Ovary (tissue), 9 donors: Measurements from ENCODE around the gene TMA7B. TPM values are rescaled to one million over a fixed set of nuclear protein-coding genes. Genes with fewer than 3 reads are reported as not detected.

Experiments
- DNase-seq, 5 donors: peaks; one replicate each; pipeline ENCODE4 v3.0.0-alpha.2; 2019 to 2020
- H3K27ac ChIP-seq, 2 donors: fragments of 200-600 bp; one replicate each; pipeline versions ENCODE4 v1.5.1 to v1.8.0; 2019 to 2022
- H3K27me3 ChIP-seq: fragments of 200-600 bp; one replicate; pipeline ENCODE4 v1.8.0; 2022
- H3K36me3 ChIP-seq: fragments of 200-600 bp; sonication (generic); one replicate; pipeline ENCODE4 v1.5.1; 2019
- H3K4me1 ChIP-seq: one replicate; pipeline ENCODE4 v1.8.1; 2013; ENCODE audit warnings: mild to moderate bottlenecking, moderate library complexity; ENCODE audit not compliant: insufficient read depth
- H3K4me3 ChIP-seq: fragments of 200-600 bp; sonication (generic); one replicate; pipeline ENCODE4 v1.5.1; 2017
- H3K9me3 ChIP-seq, 2 donors: fragments of 200-600 bp in 1 of 2; sonication (generic) in 1 of 2; one replicate each; pipeline versions ENCODE4 v1.5.1 to v1.8.1; 2013 to 2019; ENCODE audit warnings: mild to moderate bottlenecking in 1 of 2, moderate library complexity in 1 of 2
- EP300 ChIP-seq: sonication (generic); formaldehyde crosslinking; IDR thresholded peaks from one replicate; pipeline ENCODE4 v1.6.1; 2017; ENCODE audit warnings: antibody characterized with exemption
- POLR2A ChIP-seq: fragments of 450-650 bp; IDR thresholded peaks from one replicate; pipeline ENCODE4 v1.6.1; 2017; ENCODE audit warnings: antibody characterized with exemption, mild to moderate bottlenecking, moderate library complexity
- WGBS, 3 donors: extraction: QIAGEN DNeasy Blood & Tissue Kit in 1 of 3; methylation state at CpG; one replicate each; pipeline versions ENCODE4 v1.1.5 to v1.1.7; 2013 to 2017; 5-methylcytosine and 5-hydroxymethylcytosine counted together
- intact Hi-C, 4 donors: fragments of 100-400 bp; cut with DNase I; formaldehyde crosslinking; loops; one replicate each; pipeline versions ENCODE4 v1.11.0 to v1.15.1; 2022 to 2023
- polyA plus RNA-seq, 2 donors: library from polyadenylated mRNA; stranded (reverse); fragments of 200-250 nt in 1 of 2; fragments of 350-450 nt in 1 of 2; fragmentation: Illumina TruSeq in 1 of 2; extraction: RNeasy Lipid Tissue Mini Kit (QIAGEN cat#74804) in 1 of 2; gene quantifications; one replicate each; pipeline ENCODE4 v1.2.3, GENCODE V29; 2013 to 2014
- total RNA-seq, 7 donors: library from RNA; depleted of rRNA in 2 of 7; stranded (reverse); fragments of >200 nt in 2 of 7; fragmentation: NEBNext Ultra II Directional in 3 of 7; extraction: Animal tissue kit (Norgen Biotek cat#: 25700) in 3 of 7; gene quantifications; one replicate each; pipeline versions ENCODE4 v1.1.0 to v1.2.4, GENCODE V29; 2016 to 2023
- TF ChIP-seq, protein P1 (sequence below), 3 donors: fragments of 450-650 bp in 2 of 3; fragments of 200-600 bp in 1 of 3; IDR thresholded peaks; one replicate each; pipeline versions ENCODE4 v1.5.1 to v1.8.0; 2016 to 2022; ENCODE audit warnings: antibody characterized with exemption in 3 of 3, mild to moderate bottlenecking in 1 of 3
- donor health status: DM: no; HTN: no; CAD: no; lungs with moderate emphysema.
- donor health status: DM: no; HTN: no; CAD: no.
- donor health status: Bipolar disorder and iron deficiency.
- donor health status: DM: yes; HTN: yes; CAD: no.
- donor health status: DM: no; HTN: no; CAD: no.
- donor health status: DM: yes; HTN: yes; CAD: no.

The TMA7B gene
- total and polyA plus RNA-seq, 9 donors, result not detected

DNA sequence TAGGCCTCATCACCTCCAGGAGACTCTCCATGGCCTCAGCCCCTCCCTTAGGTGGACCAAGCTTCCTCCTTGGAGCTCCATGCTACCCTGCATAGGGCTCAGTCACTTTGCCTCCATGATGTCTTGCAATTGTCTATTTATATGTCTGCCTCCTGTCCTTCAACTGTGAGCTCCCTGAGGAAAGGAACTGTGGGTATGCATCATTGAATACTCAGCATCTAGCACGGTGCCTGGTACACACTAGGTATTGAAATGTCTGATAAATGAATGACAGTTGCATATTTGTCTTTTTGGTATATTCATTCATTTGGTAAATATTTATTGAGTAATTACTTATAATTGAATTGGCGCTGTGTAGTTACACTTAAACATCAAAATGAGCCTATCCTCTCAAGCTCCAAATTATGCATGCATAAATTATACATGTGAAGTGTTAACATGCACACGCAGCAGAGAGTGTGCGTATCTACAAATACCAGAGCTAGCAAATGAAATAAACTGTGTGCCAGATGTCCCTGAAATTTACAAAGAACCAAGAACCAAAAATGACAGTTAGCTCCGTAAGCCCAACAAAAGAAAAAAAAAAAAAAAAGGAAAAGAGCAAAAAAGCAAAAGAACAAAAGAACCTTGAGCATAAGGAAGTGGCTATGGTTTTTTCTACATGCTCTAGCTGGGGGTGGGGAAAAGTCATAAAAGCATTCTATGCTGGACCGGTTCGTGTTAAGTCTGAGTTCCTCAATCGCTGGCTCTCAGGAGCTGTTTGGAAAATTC lies 34.1 kb upstream of the TMA7B start:
- intact Hi-C loops, result no loop called here
- 52 to 60% (median 59%) methylated on average over 8 of the region's 8 CpGs for WGBS, 3 donors

GRCh38 chr22:39926753-39927152 lies 33.4 kb upstream of the TMA7B start:
- DNase-seq, result no peak
- Histone ChIP-seq H3K9me3 (no peaks in the 10 kb centered on the region), H3K27me3 (no peaks in the 10 kb centered on the region), H3K4me1 (no peaks in the 10 kb centered on the region), H3K36me3 (no peaks in the 10 kb centered on the region), H3K4me3 (no peak overlapping the region), H3K27ac (no peak overlapping the region)
- WGBS, 3 donors, result 46 to 52% (median 52%) methylated on average over 5 of the region's 5 CpGs
- intact Hi-C loops, result no loop called here
- TF ChIP-seq POLR2A, result no peak
- TF ChIP-seq, protein P1, sequence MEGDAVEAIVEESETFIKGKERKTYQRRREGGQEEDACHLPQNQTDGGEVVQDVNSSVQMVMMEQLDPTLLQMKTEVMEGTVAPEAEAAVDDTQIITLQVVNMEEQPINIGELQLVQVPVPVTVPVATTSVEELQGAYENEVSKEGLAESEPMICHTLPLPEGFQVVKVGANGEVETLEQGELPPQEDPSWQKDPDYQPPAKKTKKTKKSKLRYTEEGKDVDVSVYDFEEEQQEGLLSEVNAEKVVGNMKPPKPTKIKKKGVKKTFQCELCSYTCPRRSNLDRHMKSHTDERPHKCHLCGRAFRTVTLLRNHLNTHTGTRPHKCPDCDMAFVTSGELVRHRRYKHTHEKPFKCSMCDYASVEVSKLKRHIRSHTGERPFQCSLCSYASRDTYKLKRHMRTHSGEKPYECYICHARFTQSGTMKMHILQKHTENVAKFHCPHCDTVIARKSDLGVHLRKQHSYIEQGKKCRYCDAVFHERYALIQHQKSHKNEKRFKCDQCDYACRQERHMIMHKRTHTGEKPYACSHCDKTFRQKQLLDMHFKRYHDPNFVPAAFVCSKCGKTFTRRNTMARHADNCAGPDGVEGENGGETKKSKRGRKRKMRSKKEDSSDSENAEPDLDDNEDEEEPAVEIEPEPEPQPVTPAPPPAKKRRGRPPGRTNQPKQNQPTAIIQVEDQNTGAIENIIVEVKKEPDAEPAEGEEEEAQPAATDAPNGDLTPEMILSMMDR (IDR thresholded peaks at IDR 0.05), result no peak
- no peak for TF ChIP-seq EP300

More for the DNA sequence above, 34.1 kb upstream of the TMA7B start:
- H3K9me3 ChIP-seq, result no peaks in the 10 kb centered on the region
- no peak overlapping the region for H3K27ac ChIP-seq
- no peak overlapping the region for H3K4me3 ChIP-seq
- no peaks in the 10 kb centered on the region for H3K27me3 ChIP-seq
- H3K4me1 ChIP-seq, result no peaks in the 10 kb centered on the region
- no peaks in the 10 kb centered on the region for H3K36me3 ChIP-seq
- no peak for DNase-seq
- TF ChIP-seq EP300, result no peak
- TF ChIP-seq, protein P1 (IDR thresholded peaks at IDR 0.05), result no peak

DNA sequence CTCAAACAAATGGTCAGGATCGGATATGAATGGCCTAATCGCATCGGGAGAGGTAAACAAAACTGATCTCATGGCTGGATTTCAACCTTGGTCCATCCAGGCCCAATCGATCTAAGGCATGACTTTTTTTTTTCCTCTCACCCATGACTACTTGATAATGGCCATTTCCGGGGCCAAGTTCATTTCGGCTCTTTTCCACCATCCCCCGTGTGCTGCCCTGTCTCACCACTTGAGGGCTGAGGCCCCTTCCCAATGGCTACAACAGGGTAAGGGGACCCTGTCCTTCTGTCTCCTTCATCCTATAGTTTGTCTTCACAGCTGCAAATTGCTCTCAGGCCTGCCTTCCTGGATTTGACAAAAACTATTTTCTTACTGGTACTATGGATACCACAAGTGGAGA lies 32.7 kb upstream of the TMA7B start:
- Histone ChIP-seq H3K9me3 (no peaks in the 10 kb centered on the region), H3K36me3 (no peaks in the 10 kb centered on the region), H3K4me3 (no peak overlapping the region), H3K27ac (no peak overlapping the region), H3K4me1 (no peaks in the 10 kb centered on the region), H3K27me3 (no peaks in the 10 kb centered on the region)
- TF ChIP-seq POLR2A, result no peak
- TF ChIP-seq, protein P1 (IDR thresholded peaks at IDR 0.05), result no peak
- TF ChIP-seq EP300, result no peak
- 52 to 65% (median 56%) methylated on average over 7 of the region's 7 CpGs for WGBS, 3 donors
- intact Hi-C loops, result no loop called here
- DNase-seq, result no peak

GRCh38 chr22:39928536-39929520 lies 31.4 kb upstream of the TMA7B start:
- DNase-seq, result no peak
- H3K27ac ChIP-seq, result no peak overlapping the region
- no peaks in the 10 kb centered on the region for H3K36me3 ChIP-seq
- WGBS, 3 donors, result 78 to 86% (median 85%) methylated on average over 4 of the region's 4 CpGs
- H3K9me3 ChIP-seq, result no peaks in the 10 kb centered on the region
- H3K27me3 ChIP-seq, result no peaks in the 10 kb centered on the region
- H3K4me1 ChIP-seq, result no peaks in the 10 kb centered on the region
- intact Hi-C loops, result no loop called here
- TF ChIP-seq EP300 (no peak), POLR2A (no peak)
- TF ChIP-seq, protein P1 (IDR thresholded peaks at IDR 0.05), result no peak
- no peak overlapping the region for H3K4me3 ChIP-seq
